ENCODE data around the gene ICA1. TPM values are rescaled to one million over a fixed set of nuclear protein-coding genes. Genes with fewer than 3 reads are reported as not detected.

The ICA1 gene
- total and polyA plus RNA-seq, 2 donors (not counting 3 experiments of a cell fraction or from before 2014, with no cell fraction given): 19.0 to 47.1 TPM

DNA sequence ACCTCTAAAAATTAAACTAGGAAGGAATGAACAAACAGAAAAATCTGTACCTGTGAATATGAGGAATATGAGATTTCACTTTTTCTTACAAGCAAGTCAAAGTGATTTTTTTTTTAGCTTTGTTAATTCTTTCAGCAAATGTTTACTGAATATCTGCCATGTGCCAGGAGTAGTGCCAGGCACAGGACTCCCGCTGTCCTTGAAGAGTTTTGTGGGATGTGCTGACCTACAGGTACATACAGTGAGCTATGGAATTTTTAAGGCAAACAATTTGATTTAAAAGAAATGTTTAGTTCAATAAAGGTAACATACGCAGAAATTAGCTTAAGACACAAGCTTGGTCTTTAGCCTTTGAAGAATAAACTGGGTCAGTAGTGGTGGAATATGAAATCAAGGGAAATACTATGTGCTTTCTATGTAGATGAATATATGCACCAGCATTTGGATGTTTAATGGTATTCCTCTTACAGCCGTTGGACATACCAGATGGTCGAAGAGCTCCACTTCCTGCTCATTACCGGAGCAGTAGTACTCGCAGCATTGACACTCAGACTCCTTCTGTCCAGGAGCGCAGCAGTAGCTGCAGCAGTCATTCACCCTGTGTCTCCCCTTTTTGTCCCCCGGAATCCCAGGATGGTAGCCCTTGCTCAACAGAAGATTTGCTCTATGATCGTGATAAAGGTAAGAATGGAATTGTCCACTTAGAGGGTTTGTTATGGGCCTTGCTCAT is 191.4 kb downstream of the ICA1 start:
- dilution Hi-C loops (cut with MboI; ENCODE audit: extremely low pct_ligation_motif_present, low sequenced_read_pairs) (no loop called here), intact Hi-C loops (cut with micrococcal nuclease) (no loop called here)
- Histone ChIP-seq H3K4me3 (replicated peaks in 1 of 3; ENCODE audit: insufficient read depth in 1 of 3, low read depth in 1 of 3, low read length in 3 of 3) (no peak overlapping the region), H3K79me2 (ENCODE audit: control insufficient read depth, insufficient read depth, low read length) (no peaks in the 10 kb centered on the region), H4K20me1 (replicated peaks; ENCODE audit: control insufficient read depth, extremely low read depth, insufficient read depth, low read length) (no peaks in the 10 kb centered on the region), H3K9me3 (replicated peaks; ENCODE audit: control insufficient read depth, insufficient read depth, low read length) (no peaks in the 10 kb centered on the region), H3K4me2 (ENCODE audit: insufficient read depth, low read length) (no peak overlapping the region), H2AFZ (ENCODE audit: low read depth, low read length) (no peak overlapping the region), H3K9me1 (replicated peaks; ENCODE audit: control insufficient read depth, extremely low read depth, insufficient read depth, low read length) (no peaks in the 10 kb centered on the region), H3K9ac (replicated peaks; ENCODE audit: extremely low read depth, insufficient read depth, low read length) (no peak overlapping the region), H3K4me1 (ENCODE audit: control insufficient read depth, extremely low read depth, insufficient read depth, low read length) (no peaks in the 10 kb centered on the region), H3K27ac (ENCODE audit: insufficient read depth, low read depth, low read length) (no peak overlapping the region), H3K27me3 (ENCODE audit: control insufficient read depth in 2 of 2, insufficient read depth in 2 of 2, low read length in 2 of 2) (no peaks in the 10 kb centered on the region), H3K36me3 (ENCODE audit: control insufficient read depth in 2 of 2, extremely low read depth in 1 of 2, insufficient read depth in 2 of 2, low read length in 2 of 2) (no peaks in the 10 kb centered on the region)
- FAIRE-seq (no peak), DNase-seq (ENCODE audit: low read depth, low spot score) (no peak)
- ChIA-PET CTCF (interaction anchor here (0.7 to 1.3 kb wide), 5 partner anchors 14 to 359 kb away, joined by 3 to 5 read pairs (median 3); no protein-coding TSS in a partner anchor), POLR2A (no interaction called here)
- no peak for TF ChIP-seq FOS (IDR thresholded peaks at IDR 0.05; ENCODE audit: borderline replicate concordance, insufficient read depth, low read length)
- TF ChIP-seq, protein P1, sequence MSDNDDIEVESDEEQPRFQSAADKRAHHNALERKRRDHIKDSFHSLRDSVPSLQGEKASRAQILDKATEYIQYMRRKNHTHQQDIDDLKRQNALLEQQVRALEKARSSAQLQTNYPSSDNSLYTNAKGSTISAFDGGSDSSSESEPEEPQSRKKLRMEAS (IDR thresholded peaks at IDR 0.05; ENCODE audit: insufficient read depth, insufficient read length): no peak
- TF ChIP-seq POLR2AphosphoS5 (IDR thresholded peaks at IDR 0.05; ENCODE audit: insufficient read depth, low read depth, low read length): no peak
- TF ChIP-seq EZH2 (IDR thresholded peaks at IDR 0.05; ENCODE audit: borderline replicate concordance, low read depth, low read length, severe bottlenecking): no peak
- no peak for TF ChIP-seq GATA2 (IDR thresholded peaks at IDR 0.05; ENCODE audit: insufficient read depth, insufficient read length, low read depth, low read length)
- no peak for TF ChIP-seq MYC (IDR thresholded peaks at IDR 0.05; ENCODE audit: low read depth, low read length)
- BruUV-seq (replicated peaks): no TSS peak

All from endothelial cell of umbilical vein (primary cell).